CD1c-positive myeloid dendritic cell (primary cell): ENCODE measurements around the gene BORCS5.

Experiments
- DNase-seq: peaks from one replicate; pipeline ENCODE4 v3.0.0-alpha.2; 2016; ENCODE audit errors: extremely low spot score

BORCS5 gene

GRCh38 chr12:12432364-12432763 is 75.5 kb downstream of the BORCS5 start:
- DNase-seq: no peak

- DNase-seq: no peak
Observed at GRCh38 chr12:12433203-12433731, 76.4 kb downstream of the BORCS5 start.

GRCh38 chr12:12436831-12437345 is 80.0 kb downstream of the BORCS5 start:
- no peak for DNase-seq

GRCh38 chr12:12439636-12440035 is 82.8 kb downstream of the BORCS5 start:
- DNase-seq: no peak

GRCh38 chr12:12440784-12441428 is 84.0 kb downstream of the BORCS5 start:
- no peak for DNase-seq

- DNase-seq: no peak
Observed at GRCh38 chr12:12441429-12441807, 84.5 kb downstream of the BORCS5 start.

- peak; percentile 10 for DNase-seq
Observed at GRCh38 chr12:12441843-12442461, 85.1 kb downstream of the BORCS5 start.

GRCh38 chr12:12442548-12443071 is 85.7 kb downstream of the BORCS5 start:
- no peak for DNase-seq

- no peak for DNase-seq
Observed at GRCh38 chr12:12443431-12443878, 86.6 kb downstream of the BORCS5 start.

GRCh38 chr12:12445165-12445881 is 88.4 kb downstream of the BORCS5 start:
- DNase-seq: no peak

GRCh38 chr12:12445882-12446181 is 89.0 kb downstream of the BORCS5 start:
- DNase-seq: no peak

- no peak for DNase-seq
Observed at GRCh38 chr12:12446786-12447185, 89.9 kb downstream of the BORCS5 start.

- DNase-seq: no peak
Observed at GRCh38 chr12:12447236-12447635, 90.4 kb downstream of the BORCS5 start.

GRCh38 chr12:12447837-12448236 is 91.0 kb downstream of the BORCS5 start:
- no peak for DNase-seq

GRCh38 chr12:12449533-12450025 is 92.7 kb downstream of the BORCS5 start:
- DNase-seq: peak; percentile 64

GRCh38 chr12:12450043-12450471 is 93.2 kb downstream of the BORCS5 start:
- DNase-seq: no peak

- DNase-seq: no peak
Observed at GRCh38 chr12:12451098-12451497, 94.2 kb downstream of the BORCS5 start.

GRCh38 chr12:12452326-12452902 is 95.5 kb downstream of the BORCS5 start:
- DNase-seq: no peak

- no peak for DNase-seq
Observed at GRCh38 chr12:12453635-12454034, 96.8 kb downstream of the BORCS5 start.

GRCh38 chr12:12454315-12454714 is 97.4 kb downstream of the BORCS5 start:
- DNase-seq: no peak

GRCh38 chr12:12456637-12457036 is 99.8 kb downstream of the BORCS5 start:
- peak; percentile 77 for DNase-seq
